IMR-90 (cell line): ENCODE measurements around the gene TENM4.

ENCODE experiments used
- BHLHE40 ChIP-seq: fragments of 150-350 bp; IDR thresholded peaks from 2 replicates; pipeline ENCODE4 v1.6.1; 2016; ENCODE audit warnings: mild to moderate bottlenecking, low read depth, low read length
- CTCF ChIP-seq: conservative IDR thresholded peaks from 2 replicates; pipeline ENCODE4 v1.5.1; 2012; ENCODE audit warnings: mild to moderate bottlenecking, low read depth, low read length, improper control_type of control experiment
- NFE2L2 ChIP-seq: fragments of 150-350 bp; IDR thresholded peaks from 2 replicates; pipeline ENCODE4 v1.6.1; 2016; ENCODE audit warnings: low read depth, mild to moderate bottlenecking, low read length
- POLR2A ChIP-seq: IDR thresholded peaks from 2 replicates; pipeline ENCODE4 v1.6.1; 2012; ENCODE audit warnings: mild to moderate bottlenecking, low read depth, low read length
- RCOR1 ChIP-seq: IDR thresholded peaks from 2 replicates; pipeline ENCODE4 v1.6.1; 2012; ENCODE audit warnings: mild to moderate bottlenecking, low read length, improper control_type of control experiment; ENCODE audit not compliant: insufficient replicate concordance
- RFX5 ChIP-seq: IDR thresholded peaks from 2 replicates; pipeline ENCODE4 v1.8.0; 2012; ENCODE audit warnings: low read depth, mild to moderate bottlenecking, low read length, moderate library complexity
- SMC3 ChIP-seq: fragments of 150-350 bp; IDR thresholded peaks from 2 replicates; pipeline ENCODE4 v1.6.1; 2016; ENCODE audit warnings: low read depth, mild to moderate bottlenecking, antibody characterized with exemption, low read length, moderate library complexity
- USF2 ChIP-seq: fragments of 150-350 bp; IDR thresholded peaks from 2 replicates; pipeline ENCODE4 v1.6.1; 2017; ENCODE audit warnings: mild to moderate bottlenecking, antibody characterized with exemption, low read length, low read depth

- no peak for TF ChIP-seq POLR2A
- no peak for TF ChIP-seq CTCF
- TF ChIP-seq BHLHE40 = no peak
- TF ChIP-seq RFX5 = no peak
- no peak for TF ChIP-seq RCOR1
- no peak for TF ChIP-seq USF2
- no peak for TF ChIP-seq NFE2L2
- no peak for TF ChIP-seq SMC3
Measured at GRCh38 chr11:79377406-79377805, 63.4 kb downstream of the TENM4 start.
